Sigmoid colon (tissue), 7 donors: ENCODE results near the gene DNTTIP2. TPM values are rescaled to one million over a fixed set of nuclear protein-coding genes. Genes with fewer than 3 reads are reported as not detected.

Source experiments
- DNase-seq: peaks from one replicate; pipeline ENCODE4 v3.0.0-alpha.2; 2019
- H3K27ac ChIP-seq, 4 donors: fragments of 200-600 bp; sonication (generic); one replicate each; pipeline ENCODE4 v1.5.1; 2016 to 2019; ENCODE audit warnings: mild to moderate bottlenecking in 1 of 4
- H3K27me3 ChIP-seq, 3 donors: fragments of 200-600 bp; sonication (generic); one replicate each; pipeline ENCODE4 v1.5.1; 2019; ENCODE audit warnings: mild to moderate bottlenecking in 1 of 3
- H3K36me3 ChIP-seq, 4 donors: fragments of 200-600 bp; sonication (generic); one replicate each; pipeline ENCODE4 v1.5.1; 2016 to 2019
- H3K4me1 ChIP-seq, 4 donors: fragments of 200-600 bp; sonication (generic); one replicate each; pipeline ENCODE4 v1.5.1; 2017 to 2019
- H3K4me3 ChIP-seq, 4 donors: fragments of 200-600 bp; sonication (generic); one replicate each; pipeline ENCODE4 v1.5.1; 2017 to 2019; ENCODE audit warnings: mild to moderate bottlenecking in 2 of 4, moderate library complexity in 1 of 4
- H3K9me3 ChIP-seq, 4 donors: fragments of 200-600 bp in 3 of 4; sonication (generic) in 3 of 4; one replicate each; pipeline versions ENCODE4 v1.5.1 to v1.6.1; 2013 to 2019
- CTCF ChIP-seq, 4 experiments: fragments of 450-650 bp in 3 of 4; fragments of 200-600 bp in 1 of 4; IDR thresholded peaks; one replicate each; pipeline ENCODE4 v1.5.1; 2016 to 2019; ENCODE audit warnings: antibody characterized with exemption in 4 of 4, mild to moderate bottlenecking in 3 of 4, moderate library complexity in 2 of 4
- EP300 ChIP-seq, 4 donors: sonication (generic); formaldehyde crosslinking; IDR thresholded peaks; one replicate each; pipeline ENCODE4 v1.6.1; 2017; ENCODE audit warnings: antibody characterized with exemption in 4 of 4
- POLR2A ChIP-seq, 2 donors: fragments of 450-650 bp; IDR thresholded peaks; one replicate each; pipeline ENCODE4 v1.6.1; 2016; ENCODE audit warnings: antibody characterized with exemption in 2 of 2, mild to moderate bottlenecking in 2 of 2, moderate library complexity in 2 of 2
- POLR2AphosphoS5 ChIP-seq, 4 donors: sonication (generic); formaldehyde crosslinking; IDR thresholded peaks; one replicate each; pipeline ENCODE4 v1.6.1; 2017; ENCODE audit warnings: antibody characterized with exemption in 4 of 4
- WGBS, 2 donors: extraction: QIAGEN DNeasy Blood & Tissue Kit; methylation state at CpG; one replicate each; pipeline ENCODE4 v1.1.7; 2013; 5-methylcytosine and 5-hydroxymethylcytosine counted together
- intact Hi-C: fragments of 100-400 bp; cut with DNase I; formaldehyde crosslinking; loops from one replicate; pipeline ENCODE4 v1.15.1; 2023
- polyA plus RNA-seq, 3 donors: library from polyadenylated mRNA; stranded (reverse); fragments of 200-250 nt; gene quantifications; one replicate each; pipeline ENCODE4 v1.2.3, GENCODE V29; 2013
- total RNA-seq, 4 donors: library from RNA; depleted of rRNA; stranded (reverse); fragments of >200 nt; gene quantifications; one replicate each; pipeline ENCODE4 v1.1.0, GENCODE V29; 2016
- donor health status: healthy with polysubstance abuse.
- donor health status: Bipolar disorder and iron deficiency.
- donor health status: healthy.

DNTTIP2 gene
- total and polyA plus RNA-seq, 7 donors, result 22.2 to 48.9 (median 29.5) TPM

GRCh38 chr1:93878501-93878888, 511 bp downstream of the DNTTIP2 start:
- Histone ChIP-seq H3K4me1 (peaks cover 0 to 26% (median 17%) of the 10 kb centered on the region in 4 donors), H3K4me3 (peak overlapping the region; percentile 79 to 99 (median 94)), H3K27ac (peak overlapping the region; percentile 89 to 97 (median 94)), H3K9me3 (no peaks in the 10 kb centered on the region), H3K27me3 (no peaks in the 10 kb centered on the region), H3K36me3 (peaks cover 7 to 41% (median 18%) of the 10 kb centered on the region in 4 donors)
- no peak for TF ChIP-seq POLR2A (IDR thresholded peaks at IDR 0.05)
- no peak for TF ChIP-seq POLR2AphosphoS5 (IDR thresholded peaks at IDR 0.05)
- TF ChIP-seq CTCF (IDR thresholded peaks at IDR 0.05), result no peak
- no peak for TF ChIP-seq EP300 (IDR thresholded peaks at IDR 0.05)
- intact Hi-C loops, result no loop called here
- 0 to 1% methylated on average over 20 of the region's 20 CpGs for WGBS, 2 donors
- peak; percentile 66 for DNase-seq

DNA sequence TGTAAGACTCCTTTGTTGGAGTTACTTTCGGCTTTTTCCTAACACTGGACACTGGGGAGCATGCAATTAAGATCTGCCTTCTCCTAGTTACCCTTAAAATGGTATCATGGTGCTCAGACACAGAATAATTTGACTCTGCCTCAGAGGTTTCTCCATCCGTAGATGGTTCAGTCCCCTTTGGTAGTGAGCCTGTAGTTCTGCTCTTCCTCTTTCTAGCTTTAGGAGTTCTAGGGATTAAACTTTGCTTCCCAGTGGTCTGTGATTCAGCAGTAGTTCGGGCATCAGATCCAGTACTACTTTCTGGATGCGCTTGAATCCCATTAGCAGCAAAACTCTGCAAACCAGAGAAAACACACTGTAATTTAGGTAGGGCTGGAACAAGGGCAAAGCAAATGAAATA, 1.5 kb downstream of the DNTTIP2 start:
- intact Hi-C loops, result no loop called here
- DNase-seq, result no peak
- 91 to 94% methylated on average over 4 of the region's 4 CpGs for WGBS, 2 donors

GRCh38 chr1:93876244-93876643, 2.8 kb downstream of the DNTTIP2 start:
- no peaks in the 10 kb centered on the region for H3K27me3 ChIP-seq
- intact Hi-C loops, result no loop called here
- TF ChIP-seq POLR2AphosphoS5 (IDR thresholded peaks at IDR 0.05), result no peak
- TF ChIP-seq EP300 (IDR thresholded peaks at IDR 0.05), result no peak
- no peak for TF ChIP-seq POLR2A (IDR thresholded peaks at IDR 0.05)
- TF ChIP-seq CTCF (IDR thresholded peaks at IDR 0.05), result no peak

More for the DNA sequence above, 1.5 kb downstream of the DNTTIP2 start:
- Histone ChIP-seq H3K4me1 (peaks cover 0 to 26% (median 17%) of the 10 kb centered on the region in 4 donors), H3K36me3 (peaks cover 16 to 51% (median 25%) of the 10 kb centered on the region in 4 donors), H3K27ac (no peak overlapping the region), H3K9me3 (no peaks in the 10 kb centered on the region), H3K4me3 (no peak overlapping the region), H3K27me3 (no peaks in the 10 kb centered on the region)
- no peak for TF ChIP-seq CTCF (IDR thresholded peaks at IDR 0.05)
- no peak for TF ChIP-seq POLR2AphosphoS5 (IDR thresholded peaks at IDR 0.05)
- TF ChIP-seq POLR2A (IDR thresholded peaks at IDR 0.05), result no peak
- TF ChIP-seq EP300 (IDR thresholded peaks at IDR 0.05), result no peak

DNA sequence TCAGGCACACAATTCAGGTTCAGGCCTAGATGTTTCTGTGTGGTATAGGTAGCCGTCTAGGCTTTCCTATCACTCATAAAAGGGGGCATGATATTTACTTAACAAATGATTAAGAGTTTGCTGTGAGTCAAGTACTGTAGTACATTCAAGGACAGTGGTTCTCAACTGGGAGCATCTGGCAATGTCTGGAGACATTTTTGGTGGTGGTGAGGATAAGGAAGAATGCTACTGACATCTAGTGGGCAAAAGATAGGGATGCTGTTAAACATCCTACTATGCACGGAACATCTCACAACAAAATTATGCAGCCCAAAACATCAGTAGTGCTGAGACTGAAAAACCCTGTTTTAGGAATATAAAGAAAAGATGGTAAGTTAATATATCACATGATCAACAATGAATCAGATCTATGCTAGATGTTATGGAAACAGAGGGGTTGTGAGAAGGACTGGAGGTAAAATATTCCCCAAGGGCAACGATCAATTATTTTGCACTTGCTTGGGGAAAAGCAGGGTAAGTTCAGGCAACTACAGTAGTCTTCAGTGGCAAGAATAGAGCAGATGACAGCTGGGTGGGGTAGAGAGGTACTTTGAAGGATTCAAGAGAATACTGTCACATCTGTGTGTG, 4.9 kb downstream of the DNTTIP2 start:
- Histone ChIP-seq H3K27me3 (no peaks in the 10 kb centered on the region), H3K36me3 (peaks cover 29 to 85% (median 52%) of the 10 kb centered on the region in 4 donors), H3K9me3 (no peaks in the 10 kb centered on the region), H3K27ac (no peak overlapping the region), H3K4me1 (peaks cover 0 to 26% (median 14%) of the 10 kb centered on the region in 4 donors), H3K4me3 (no peak overlapping the region)
- DNase-seq, result no peak
- WGBS, 2 donors, result 76 to 82% methylated on average over 3 of the region's 3 CpGs
- TF ChIP-seq EP300 (IDR thresholded peaks at IDR 0.05) (no peak), POLR2AphosphoS5 (IDR thresholded peaks at IDR 0.05) (no peak), POLR2A (IDR thresholded peaks at IDR 0.05) (no peak), CTCF (IDR thresholded peaks at IDR 0.05) (peak in 1 of 4 experiments; percentile 47)
- intact Hi-C loops, result loop anchor here (5.0 kb wide), 1 partner anchor 572 kb away; no protein-coding TSS in a partner anchor

More at GRCh38 chr1:93876244-93876643, 2.8 kb downstream of the DNTTIP2 start:
- H3K36me3 ChIP-seq, result peaks cover 27 to 64% (median 36%) of the 10 kb centered on the region in 4 donors
- H3K9me3 ChIP-seq, result no peaks in the 10 kb centered on the region
- H3K27ac ChIP-seq, result no peak overlapping the region
- DNase-seq, result no peak
- no peak overlapping the region for H3K4me3 ChIP-seq
- H3K4me1 ChIP-seq, result peaks cover 0 to 26% (median 17%) of the 10 kb centered on the region in 4 donors
- 67 to 73% methylated on average over 1 of the region's 1 CpG for WGBS, 2 donors
